GM12878 (cell line): Measurements from ENCODE around the gene TATDN3. TPM values are rescaled to one million over a fixed set of nuclear protein-coding genes. Genes with fewer than 3 reads are reported as not detected.

Experiments
- ATAC-seq: fragments of 200-7000 bp; cut with Tn5 transposase; 3 replicates; pipeline ENCODE4 v1.9.1; 2020; ENCODE audit warnings: mild to moderate bottlenecking, moderate library complexity
- BruUV-seq: library from RNA; stranded (reverse); fragments of 400-500 nt; replicated peaks from 2 replicates; lab custom pipeline; 2021; lab: Mats Ljungman, UMichigan
- CTCF ChIA-PET: fragments of 300-600 bp; sonication (Branson Sonifier 250); formaldehyde crosslinking; extraction: SDS; loops from one replicate; lab custom pipeline; 2021; ENCODE audit warnings: inconsistent platforms; lab: Yijun Ruan, JAX
- POLR2A ChIA-PET: fragments of 350-600 bp; formaldehyde crosslinking; extraction: SDS; loops from one replicate; lab custom pipeline; 2021; ENCODE audit warnings: inconsistent platforms; lab: Charles Lee
- RAD21 ChIA-PET: fragments of 300-600 bp; sonication (Branson Sonifier 250); formaldehyde crosslinking; loops from one replicate; lab custom pipeline; 2023; ENCODE audit warnings: antibody characterized with exemption; ENCODE audit not compliant: unreplicated experiment; lab: Charles Lee
- SMC1A ChIA-PET: fragments of 300-600 bp; sonication (Branson Sonifier 250); formaldehyde crosslinking; loops from one replicate; lab custom pipeline; 2023; ENCODE audit not compliant: unreplicated experiment, uncharacterized antibody; lab: Charles Lee
- DNase-seq: peaks from one replicate; pipeline ENCODE4 v3.0.0-alpha.2; 2011; ENCODE audit warnings: low read depth, low spot score
- FAIRE-seq: peaks from 3 replicates; lab custom pipeline; 2011; peaks lifted over from hg19 to GRCh38; lab: Jason Lieb, UNC
- H2AFZ ChIP-seq: 2 replicates; pipeline ENCODE4 v1.6.0; 2011; ENCODE audit warnings: low read depth, low read length, control low read depth; ENCODE audit not compliant: control insufficient read depth
- H3K27ac ChIP-seq: 2 replicates; pipeline ENCODE4 v1.5.1; 2011; ENCODE audit warnings: control low read depth; ENCODE audit not compliant: control insufficient read depth, insufficient read depth
- H3K27me3 ChIP-seq, 2 experiments: replicated peaks in 1 of 2; 2 replicates each; pipeline versions ENCODE4 v1.6.0 to v1.6.1; 2011; ENCODE audit warnings: low read length in 1 of 2; ENCODE audit not compliant: control insufficient read depth in 2 of 2, insufficient read depth in 2 of 2
- H3K36me3 ChIP-seq, 2 experiments: 2 replicates each; pipeline ENCODE4 v1.5.1; 2011; ENCODE audit warnings: low read length in 1 of 2; ENCODE audit not compliant: control insufficient read depth in 2 of 2, insufficient read depth in 2 of 2
- H3K4me1 ChIP-seq: 2 replicates; pipeline ENCODE4 v1.6.1; 2011; ENCODE audit warnings: mild to moderate bottlenecking, low read length, moderate library complexity, mixed read lengths; ENCODE audit not compliant: control insufficient read depth, insufficient read depth
- H3K4me2 ChIP-seq: 2 replicates; pipeline ENCODE4 v1.6.0; 2011; ENCODE audit warnings: control low read depth; ENCODE audit not compliant: control insufficient read depth, insufficient read depth
- H3K4me3 ChIP-seq: fragments of 200-600 bp; sonication (generic); 2 replicates; pipeline ENCODE4 v1.5.1; 2016
- H3K79me2 ChIP-seq: 2 replicates; pipeline ENCODE4 v1.6.0; 2011; ENCODE audit warnings: low read length; ENCODE audit not compliant: control insufficient read depth, insufficient read depth
- H3K9ac ChIP-seq: 2 replicates; pipeline ENCODE4 v1.8.0; 2011; ENCODE audit warnings: low read length, control low read depth, mixed read lengths; ENCODE audit not compliant: control insufficient read depth, insufficient read depth
- H3K9me3 ChIP-seq: replicated peaks from 3 replicates; pipeline ENCODE4 v1.5.1; 2011; ENCODE audit warnings: mild to moderate bottlenecking, low read length; ENCODE audit not compliant: control insufficient read depth, insufficient read depth
- H4K20me1 ChIP-seq: 2 replicates; pipeline ENCODE4 v1.6.0; 2011; ENCODE audit not compliant: control insufficient read depth, insufficient read depth
- CHD4 ChIP-seq: fragments of 200-600 bp; sonication (generic); IDR thresholded peaks from 2 replicates; pipeline ENCODE4 v1.6.1; 2016; ENCODE audit warnings: mild to moderate bottlenecking
- EGR1 ChIP-seq, 2 experiments: IDR thresholded peaks; 1 replicate in 1 of 2; 2 replicates in 1 of 2; pipeline ENCODE4 v1.6.1; 2011 to 2012; ENCODE audit warnings: low read depth in 2 of 2, low read length in 2 of 2, borderline replicate concordance in 1 of 2, mild to moderate bottlenecking in 1 of 2, moderate library complexity in 1 of 2
- MYC ChIP-seq: IDR thresholded peaks from 2 replicates; pipeline ENCODE4 v1.6.1; 2011; ENCODE audit warnings: mild to moderate bottlenecking, low read length, moderate library complexity, inconsistent platforms; ENCODE audit not compliant: insufficient read depth, insufficient replicate concordance, insufficient read length, severe bottlenecking
- NFIC ChIP-seq: IDR thresholded peaks from 2 replicates; pipeline ENCODE4 v1.6.1; 2012; ENCODE audit warnings: low read depth, mild to moderate bottlenecking, inconsistent platforms, low read length, moderate library complexity
- NR2C1 ChIP-seq: fragments of 450-650 bp; IDR thresholded peaks from 2 replicates; pipeline ENCODE4 v1.6.1; 2017; ENCODE audit warnings: antibody characterized with exemption, mild to moderate bottlenecking, moderate library complexity
- NR2C2 ChIP-seq: IDR thresholded peaks from 2 replicates; pipeline ENCODE4 v1.6.1; 2011; ENCODE audit warnings: borderline replicate concordance, low read depth; ENCODE audit not compliant: control insufficient read depth, insufficient read length
- PML ChIP-seq: IDR thresholded peaks from 2 replicates; pipeline ENCODE4 v1.6.1; 2012; ENCODE audit warnings: low read length, inconsistent platforms
- POLR2AphosphoS5 ChIP-seq: IDR thresholded peaks from 2 replicates; pipeline ENCODE4 v1.6.1; 2011; ENCODE audit warnings: mild to moderate bottlenecking, low read length, inconsistent platforms
- RCOR1 ChIP-seq: conservative IDR thresholded peaks from 2 replicates; pipeline ENCODE4 v1.6.1; 2012; ENCODE audit warnings: low read depth, low read length, improper control_type of control experiment
- RUNX3 ChIP-seq: IDR thresholded peaks from 2 replicates; pipeline ENCODE4 v1.6.1; 2012; ENCODE audit warnings: low read length, inconsistent platforms
- SMC3 ChIP-seq: IDR thresholded peaks from 2 replicates; pipeline ENCODE4 v1.6.1; 2011; ENCODE audit warnings: low read length, improper control_type of control experiment, borderline replicate concordance
- STAT1 ChIP-seq: fragments of 450-650 bp; conservative IDR thresholded peaks from 2 replicates; pipeline ENCODE4 v1.6.1; 2014; ENCODE audit warnings: antibody characterized with exemption, mild to moderate bottlenecking
- STAT3 ChIP-seq: IDR thresholded peaks from 2 replicates; pipeline ENCODE4 v1.6.1; 2011; ENCODE audit warnings: low read depth, low read length, improper control_type of control experiment
- TARDBP ChIP-seq: IDR thresholded peaks from 2 replicates; pipeline ENCODE4 v1.6.1; 2016; ENCODE audit warnings: borderline replicate concordance
- TCF12 ChIP-seq: IDR thresholded peaks from 2 replicates; pipeline ENCODE4 v1.6.1; 2011; ENCODE audit warnings: low read depth, mild to moderate bottlenecking, low read length
- ZSCAN29 ChIP-seq: fragments of 450-650 bp; IDR thresholded peaks from 2 replicates; pipeline ENCODE4 v1.6.1; 2017; ENCODE audit warnings: mild to moderate bottlenecking, moderate library complexity
- WGBS: methylation state at CpG from one replicate; pipeline ENCODE4 v1.1.6; 2016; ENCODE audit warnings: low lambda C conversion rate; ENCODE audit not compliant: insufficient replicate concordance, insufficient coverage; ENCODE audit errors: missing lambda C conversion rate; 5-methylcytosine and 5-hydroxymethylcytosine counted together
- in situ Hi-C: fragments of 300-500 bp; cut with MboI; formaldehyde crosslinking; loops from 9 replicates; pipeline ENCODE4 v1.14.3; 2018; ENCODE audit warnings: mixed read lengths
- intact Hi-C: fragments of 100-400 bp; cut with micrococcal nuclease; formaldehyde crosslinking; loops from one replicate; pipeline ENCODE4 v1.14.2; 2022; ENCODE audit not compliant: unreplicated experiment
- polyA plus RNA-seq, 11 experiments: library from polyadenylated mRNA; depleted of rRNA in 4 of 11; unstranded in 6 of 11; stranded (reverse) in 5 of 11; fragments of >200 nt; fragmentation: Nextera tagmentation in 4 of 11; fragmentation: Illumina TruSeq in 1 of 11; extraction: Ambion mirVana in 4 of 11; extraction: Trizol in 1 of 11; gene quantifications; 1 replicate in 1 of 11; 2 replicates in 10 of 11; pipeline versions ENCODE4 v1.2.1 to v1.2.3, GENCODE V29; 2011 to 2016; ENCODE audit warnings: inconsistent platforms in 2 of 11, missing spikeins in 2 of 11, low read depth in 1 of 11
- total RNA-seq, 4 experiments: library from RNA; depleted of rRNA in 3 of 4; stranded (reverse); fragments of >200 nt in 3 of 4; fragmentation: Illumina TruSeq in 1 of 4; extraction: Trizol in 1 of 4; gene quantifications; 2 replicates each; pipeline versions ENCODE4 v1.2.1 to v1.2.3, GENCODE V29; 2013 to 2021
- TF ChIP-seq, protein P1 (sequence below): fragments of 450-650 bp; IDR thresholded peaks from 2 replicates; pipeline ENCODE4 v1.6.1; 2017; ENCODE audit warnings: antibody characterized with exemption, mild to moderate bottlenecking, moderate library complexity
- TF ChIP-seq, protein P2 (sequence below): fragments of 450-650 bp; IDR thresholded peaks from 2 replicates; pipeline ENCODE4 v1.6.1; 2017; ENCODE audit warnings: low read depth, mild to moderate bottlenecking, moderate library complexity

TATDN3 gene
- total and polyA plus RNA-seq, 10 of the 15 experiments (the other 5 are each of a cell fraction or from before 2014, with no cell fraction given): 15.5 to 40.0 (median 22.7) TPM

DNA sequence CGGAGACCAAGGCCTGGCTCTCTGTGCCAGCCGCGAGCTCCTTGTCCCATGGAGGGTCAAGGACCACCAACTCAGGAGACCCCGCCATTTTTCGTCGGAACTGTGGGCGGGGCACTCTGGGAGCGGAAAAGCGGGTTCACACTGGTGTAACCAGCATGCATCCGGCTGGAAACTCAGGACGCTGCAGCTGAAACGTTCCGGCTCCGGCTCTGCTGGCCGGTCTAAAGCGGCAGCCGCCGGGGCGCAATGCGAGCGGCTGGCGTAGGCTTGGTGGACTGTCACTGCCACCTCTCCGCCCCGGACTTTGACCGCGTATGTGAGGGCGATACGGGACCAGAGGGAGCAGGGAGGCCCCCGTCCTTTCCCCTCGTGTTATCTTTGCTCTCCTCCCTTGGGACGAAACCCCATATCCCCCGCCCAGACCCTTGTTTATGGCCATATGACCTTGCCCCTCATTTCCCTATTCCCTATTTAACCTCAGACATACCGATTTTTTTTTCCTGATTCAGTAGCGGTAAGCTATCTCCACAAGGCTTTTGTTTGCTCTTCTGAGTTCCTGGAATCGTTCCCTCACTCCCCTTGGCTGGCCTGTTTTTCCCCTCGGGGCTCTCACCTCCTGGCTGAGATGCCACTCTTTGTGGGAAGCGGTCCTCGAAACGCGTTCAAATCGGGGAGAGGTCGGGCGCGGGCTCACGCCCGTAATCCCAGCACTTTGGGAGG, at the start of gene TATDN3, which contains the start of gene NSL1 (continued):
- peak; percentile 94 for TF ChIP-seq ZSCAN29
- TF ChIP-seq, protein P1, sequence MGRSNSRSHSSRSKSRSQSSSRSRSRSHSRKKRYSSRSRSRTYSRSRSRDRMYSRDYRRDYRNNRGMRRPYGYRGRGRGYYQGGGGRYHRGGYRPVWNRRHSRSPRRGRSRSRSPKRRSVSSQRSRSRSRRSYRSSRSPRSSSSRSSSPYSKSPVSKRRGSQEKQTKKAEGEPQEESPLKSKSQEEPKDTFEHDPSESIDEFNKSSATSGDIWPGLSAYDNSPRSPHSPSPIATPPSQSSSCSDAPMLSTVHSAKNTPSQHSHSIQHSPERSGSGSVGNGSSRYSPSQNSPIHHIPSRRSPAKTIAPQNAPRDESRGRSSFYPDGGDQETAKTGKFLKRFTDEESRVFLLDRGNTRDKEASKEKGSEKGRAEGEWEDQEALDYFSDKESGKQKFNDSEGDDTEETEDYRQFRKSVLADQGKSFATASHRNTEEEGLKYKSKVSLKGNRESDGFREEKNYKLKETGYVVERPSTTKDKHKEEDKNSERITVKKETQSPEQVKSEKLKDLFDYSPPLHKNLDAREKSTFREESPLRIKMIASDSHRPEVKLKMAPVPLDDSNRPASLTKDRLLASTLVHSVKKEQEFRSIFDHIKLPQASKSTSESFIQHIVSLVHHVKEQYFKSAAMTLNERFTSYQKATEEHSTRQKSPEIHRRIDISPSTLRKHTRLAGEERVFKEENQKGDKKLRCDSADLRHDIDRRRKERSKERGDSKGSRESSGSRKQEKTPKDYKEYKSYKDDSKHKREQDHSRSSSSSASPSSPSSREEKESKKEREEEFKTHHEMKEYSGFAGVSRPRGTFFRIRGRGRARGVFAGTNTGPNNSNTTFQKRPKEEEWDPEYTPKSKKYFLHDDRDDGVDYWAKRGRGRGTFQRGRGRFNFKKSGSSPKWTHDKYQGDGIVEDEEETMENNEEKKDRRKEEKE: no peak
- TF ChIP-seq POLR2AphosphoS5: peak; percentile 98
- peak; percentile 51; the same call in 1 of the 2 replicates for TF ChIP-seq TCF12

DNA sequence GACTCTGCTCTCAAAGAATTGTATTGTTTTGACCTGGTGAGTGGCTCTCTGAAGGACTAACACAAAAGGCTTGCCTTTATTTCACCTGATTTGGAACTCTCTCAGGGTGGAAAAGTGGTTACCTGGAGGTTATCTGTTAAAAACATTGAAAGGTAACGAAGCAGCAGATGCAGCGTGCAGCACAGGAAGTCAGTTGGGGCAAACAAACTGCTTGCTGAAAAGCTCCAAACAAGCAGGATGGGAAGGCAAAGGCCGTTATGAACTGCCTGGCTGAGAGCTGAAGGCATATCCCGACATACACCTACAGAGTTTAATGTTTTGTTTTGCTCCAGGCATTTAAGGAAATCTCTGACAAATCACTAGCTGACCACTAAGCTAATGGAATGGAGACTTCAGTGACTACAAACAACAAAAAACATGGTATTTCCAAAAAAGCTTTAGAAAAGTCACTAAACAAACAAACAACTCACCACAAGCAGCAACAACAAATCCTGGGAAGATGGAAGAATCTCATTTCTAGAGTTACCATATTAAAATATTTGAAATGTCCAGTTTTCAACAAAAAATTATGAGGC, 47.7 kb upstream of the TATDN3 start:
- ATAC-seq: no peak
- no peak overlapping the region for H3K27ac ChIP-seq
- TF ChIP-seq, protein P2, sequence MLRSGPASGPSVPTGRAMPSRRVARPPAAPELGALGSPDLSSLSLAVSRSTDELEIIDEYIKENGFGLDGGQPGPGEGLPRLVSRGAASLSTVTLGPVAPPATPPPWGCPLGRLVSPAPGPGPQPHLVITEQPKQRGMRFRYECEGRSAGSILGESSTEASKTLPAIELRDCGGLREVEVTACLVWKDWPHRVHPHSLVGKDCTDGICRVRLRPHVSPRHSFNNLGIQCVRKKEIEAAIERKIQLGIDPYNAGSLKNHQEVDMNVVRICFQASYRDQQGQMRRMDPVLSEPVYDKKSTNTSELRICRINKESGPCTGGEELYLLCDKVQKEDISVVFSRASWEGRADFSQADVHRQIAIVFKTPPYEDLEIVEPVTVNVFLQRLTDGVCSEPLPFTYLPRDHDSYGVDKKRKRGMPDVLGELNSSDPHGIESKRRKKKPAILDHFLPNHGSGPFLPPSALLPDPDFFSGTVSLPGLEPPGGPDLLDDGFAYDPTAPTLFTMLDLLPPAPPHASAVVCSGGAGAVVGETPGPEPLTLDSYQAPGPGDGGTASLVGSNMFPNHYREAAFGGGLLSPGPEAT: no peak
- TF ChIP-seq STAT1 (no peak), NR2C1 (no peak), CHD4 (no peak), TARDBP (no peak), STAT3 (no peak), SMC3 (no peak), RCOR1 (no peak), RUNX3 (no peak), NFIC (no peak), MYC (no peak), EGR1 (IDR thresholded peaks at IDR 0.05; ENCODE audit: borderline replicate concordance in 1 of 2, low read depth in 2 of 2, low read length in 2 of 2) (no peak), PML (no peak), NR2C2 (no peak)

More for the DNA sequence above, 47.7 kb upstream of the TATDN3 start:
- Histone ChIP-seq H2AFZ (no peak overlapping the region), H3K4me1 (peaks cover 5% of the 10 kb centered on the region; the same call in 1 of the 2 replicates), H3K9me3 (peaks cover 9% of the 10 kb centered on the region; the same call in 2 of the 3 replicates), H3K36me3 (peaks cover 1 to 2% of the 10 kb centered on the region in 2 experiments; a peak in 2 of 4 replicates), H3K9ac (no peak overlapping the region), H4K20me1 (no peaks in the 10 kb centered on the region), H3K4me3 (no peak overlapping the region), H3K79me2 (peaks cover 2% of the 10 kb centered on the region; the same call in 1 of the 2 replicates), H3K4me2 (no peak overlapping the region), H3K27me3 (no peaks in the 10 kb centered on the region)
- ChIA-PET CTCF (interaction anchor here (1.0 to 1.7 kb wide), 5 partner anchors 14 to 267 kb away, joined by 3 to 7 read pairs (median 3); partner anchors contain the start of gene BATF3), POLR2A (interaction anchor here (0.6 to 0.9 kb wide), 2 partner anchors 8 to 314 kb away, joined by 3 read pairs; no protein-coding TSS in a partner anchor), SMC1A (interaction anchor here (0.5 to 1.6 kb wide), 5 partner anchors 43 to 267 kb away, joined by 3 to 6 read pairs (median 3); no protein-coding TSS in a partner anchor), RAD21 (no interaction called here)
- intact Hi-C loops (no loop called here), in situ Hi-C loops (no loop called here)
- whole genome bisulfite sequencing: 98% methylated on average over 4 of the region's 4 CpGs
- FAIRE-seq (no peak), DNase-seq (no peak)
- BruUV-seq: no TSS peak
